Stimulated activated CD4-positive, alpha-beta T cell treated with anti-CD3 and anti-CD28 coated beads, Interleukin-4, amount 100 ng/mL, for 1 hour (primary cell): ENCODE data around the gene SMS.
"Not testable (repeated sequence)": the region's sequence is repeated elsewhere in the genome, so short reads cannot be mapped to it uniquely, and the experiment has no call there.

ENCODE experiments used
- DNase-seq: peaks from one replicate; pipeline ENCODE4 v3.0.0-alpha.2; 2020

SMS gene

GRCh38 chrX:21952624-21953023, 12.1 kb downstream of the SMS start:
- no peak for DNase-seq

GRCh38 chrX:21953195-21953830, 12.8 kb downstream of the SMS start:
- DNase-seq, result not testable (repeated sequence)

- DNase-seq, result no peak
Measured at GRCh38 chrX:21955403-21956189, 15.1 kb downstream of the SMS start.

GRCh38 chrX:21956783-21957182, 16.3 kb downstream of the SMS start:
- DNase-seq, result no peak

GRCh38 chrX:21958187-21958586, 17.7 kb downstream of the SMS start:
- DNase-seq, result no peak

- no peak for DNase-seq
Measured at GRCh38 chrX:21958916-21959315, 18.4 kb downstream of the SMS start.

GRCh38 chrX:21959362-21960051, 19.0 kb downstream of the SMS start:
- no peak for DNase-seq

- DNase-seq, result no peak
Measured at GRCh38 chrX:21960569-21961541, 20.3 kb downstream of the SMS start.

GRCh38 chrX:21962361-21962760, 21.9 kb downstream of the SMS start:
- no peak for DNase-seq

GRCh38 chrX:21963269-21963668, 22.8 kb downstream of the SMS start:
- no peak for DNase-seq

GRCh38 chrX:21963731-21964405, 23.4 kb downstream of the SMS start:
- no peak for DNase-seq

- DNase-seq, result no peak
Measured at GRCh38 chrX:21966866-21967265, 26.4 kb downstream of the SMS start.

- DNase-seq, result no peak
Measured at GRCh38 chrX:21968333-21968732, 27.8 kb downstream of the SMS start.

- DNase-seq, result no peak
Measured at GRCh38 chrX:21970326-21970725, 29.8 kb downstream of the SMS start.

GRCh38 chrX:21972046-21972445, 31.5 kb downstream of the SMS start:
- no peak for DNase-seq

- DNase-seq, result peak; percentile 13
Measured at GRCh38 chrX:21972721-21973120, 32.2 kb downstream of the SMS start.

GRCh38 chrX:21973321-21974010, 33.0 kb downstream of the SMS start:
- DNase-seq, result no peak

- no peak for DNase-seq
Measured at GRCh38 chrX:21974011-21974385, 33.5 kb downstream of the SMS start.

GRCh38 chrX:21975242-21975641, 34.7 kb downstream of the SMS start:
- no peak for DNase-seq

- DNase-seq, result no peak
Measured at GRCh38 chrX:21975812-21976211, 35.3 kb downstream of the SMS start.

- DNase-seq, result no peak
Measured at GRCh38 chrX:21978346-21978745, 37.8 kb downstream of the SMS start.

GRCh38 chrX:21982311-21982710, 41.8 kb downstream of the SMS start:
- DNase-seq, result no peak
